HepG2 (cell line): ENCODE measurements around the gene TRMT10C. TPM values are rescaled to one million over a fixed set of nuclear protein-coding genes. Genes with fewer than 3 reads are reported as not detected.

Experiments used
- CEBPZ ChIP-seq: IDR thresholded peaks from 2 replicates; pipeline ENCODE4 v1.6.1; 2012; ENCODE audit warnings: low read length, improper control_type of control experiment
- SNAPC4 ChIP-seq: sonication (generic); formaldehyde crosslinking; IDR thresholded peaks from 2 replicates; pipeline ENCODE4 v1.4.0; 2020; ENCODE audit warnings: mild to moderate bottlenecking, missing genetic modification reagents
- THAP7 ChIP-seq: sonication (generic); formaldehyde crosslinking; IDR thresholded peaks from 2 replicates; pipeline ENCODE4 v1.8.1; 2023; ENCODE audit warnings: mild to moderate bottlenecking, missing genetic modification reagents
- ZFP37 ChIP-seq: sonication (generic); formaldehyde crosslinking; IDR thresholded peaks from 2 replicates; pipeline ENCODE4 v1.4.0; 2020; ENCODE audit warnings: missing genetic modification reagents, borderline replicate concordance
- ZMYM2 ChIP-seq: sonication (generic); formaldehyde crosslinking; IDR thresholded peaks from 2 replicates; pipeline ENCODE4 v1.8.0; 2022; ENCODE audit warnings: mild to moderate bottlenecking, missing genetic modification reagents
- ZNF761 ChIP-seq: sonication (generic); formaldehyde crosslinking; conservative IDR thresholded peaks from 2 replicates; pipeline ENCODE4 v1.4.0; 2020; ENCODE audit warnings: mild to moderate bottlenecking, missing genetic modification reagents
- polyA plus RNA-seq, 8 experiments: library from polyadenylated mRNA; depleted of rRNA in 3 of 8; stranded (reverse) in 7 of 8; unstranded in 1 of 8; fragments of >200 nt; fragmentation: Illumina TruSeq in 4 of 8; extraction: Trizol in 4 of 8; gene quantifications; 2 replicates each; pipeline versions ENCODE4 v1.2.1 to v1.2.3, GENCODE V29; 2011 to 2016; ENCODE audit warnings: low read depth in 4 of 8, missing spikeins in 1 of 8, mixed read lengths in 1 of 8; ENCODE audit not compliant: insufficient read depth in 1 of 8
- total RNA-seq, 5 experiments: library from RNA; depleted of rRNA; stranded (reverse); fragments of >200 nt; fragmentation: Illumina TruSeq; extraction: Trizol; gene quantifications; 2 replicates each; pipeline ENCODE4 v1.2.3, GENCODE V29; 2016; ENCODE audit warnings: low read depth in 1 of 5
- TF ChIP-seq, protein P1 (sequence below): sonication (generic); formaldehyde crosslinking; IDR thresholded peaks from 2 replicates; pipeline ENCODE4 v1.8.0; 2022; ENCODE audit warnings: missing genetic modification reagents, mild to moderate bottlenecking, borderline replicate concordance
- TF ChIP-seq, protein P2 (sequence below): sonication (generic); formaldehyde crosslinking; IDR thresholded peaks from 2 replicates; pipeline ENCODE4 v1.9.0; 2021; ENCODE audit warnings: mild to moderate bottlenecking, missing genetic modification reagents

Gene TRMT10C
- total and polyA plus RNA-seq, 2 of the 13 experiments (the other 11 are each of a cell fraction or from before 2014, with no cell fraction given) = 10.8 to 39.2 TPM

GRCh38 chr3:101573449-101574387 lies 12.1 kb downstream of the TRMT10C start, which contains the start of gene PCNP (continued):
- TF ChIP-seq THAP7 (CRISPR knock-in tag) = peak; percentile 10; the same call in 1 of the 2 replicates
- TF ChIP-seq, protein P1, sequence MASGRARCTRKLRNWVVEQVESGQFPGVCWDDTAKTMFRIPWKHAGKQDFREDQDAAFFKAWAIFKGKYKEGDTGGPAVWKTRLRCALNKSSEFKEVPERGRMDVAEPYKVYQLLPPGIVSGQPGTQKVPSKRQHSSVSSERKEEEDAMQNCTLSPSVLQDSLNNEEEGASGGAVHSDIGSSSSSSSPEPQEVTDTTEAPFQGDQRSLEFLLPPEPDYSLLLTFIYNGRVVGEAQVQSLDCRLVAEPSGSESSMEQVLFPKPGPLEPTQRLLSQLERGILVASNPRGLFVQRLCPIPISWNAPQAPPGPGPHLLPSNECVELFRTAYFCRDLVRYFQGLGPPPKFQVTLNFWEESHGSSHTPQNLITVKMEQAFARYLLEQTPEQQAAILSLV (CRISPR knock-in tag) = 0 out of 2 replicates have a peak, but pooled peaks have one; percentile 54
- TF ChIP-seq, protein P2, sequence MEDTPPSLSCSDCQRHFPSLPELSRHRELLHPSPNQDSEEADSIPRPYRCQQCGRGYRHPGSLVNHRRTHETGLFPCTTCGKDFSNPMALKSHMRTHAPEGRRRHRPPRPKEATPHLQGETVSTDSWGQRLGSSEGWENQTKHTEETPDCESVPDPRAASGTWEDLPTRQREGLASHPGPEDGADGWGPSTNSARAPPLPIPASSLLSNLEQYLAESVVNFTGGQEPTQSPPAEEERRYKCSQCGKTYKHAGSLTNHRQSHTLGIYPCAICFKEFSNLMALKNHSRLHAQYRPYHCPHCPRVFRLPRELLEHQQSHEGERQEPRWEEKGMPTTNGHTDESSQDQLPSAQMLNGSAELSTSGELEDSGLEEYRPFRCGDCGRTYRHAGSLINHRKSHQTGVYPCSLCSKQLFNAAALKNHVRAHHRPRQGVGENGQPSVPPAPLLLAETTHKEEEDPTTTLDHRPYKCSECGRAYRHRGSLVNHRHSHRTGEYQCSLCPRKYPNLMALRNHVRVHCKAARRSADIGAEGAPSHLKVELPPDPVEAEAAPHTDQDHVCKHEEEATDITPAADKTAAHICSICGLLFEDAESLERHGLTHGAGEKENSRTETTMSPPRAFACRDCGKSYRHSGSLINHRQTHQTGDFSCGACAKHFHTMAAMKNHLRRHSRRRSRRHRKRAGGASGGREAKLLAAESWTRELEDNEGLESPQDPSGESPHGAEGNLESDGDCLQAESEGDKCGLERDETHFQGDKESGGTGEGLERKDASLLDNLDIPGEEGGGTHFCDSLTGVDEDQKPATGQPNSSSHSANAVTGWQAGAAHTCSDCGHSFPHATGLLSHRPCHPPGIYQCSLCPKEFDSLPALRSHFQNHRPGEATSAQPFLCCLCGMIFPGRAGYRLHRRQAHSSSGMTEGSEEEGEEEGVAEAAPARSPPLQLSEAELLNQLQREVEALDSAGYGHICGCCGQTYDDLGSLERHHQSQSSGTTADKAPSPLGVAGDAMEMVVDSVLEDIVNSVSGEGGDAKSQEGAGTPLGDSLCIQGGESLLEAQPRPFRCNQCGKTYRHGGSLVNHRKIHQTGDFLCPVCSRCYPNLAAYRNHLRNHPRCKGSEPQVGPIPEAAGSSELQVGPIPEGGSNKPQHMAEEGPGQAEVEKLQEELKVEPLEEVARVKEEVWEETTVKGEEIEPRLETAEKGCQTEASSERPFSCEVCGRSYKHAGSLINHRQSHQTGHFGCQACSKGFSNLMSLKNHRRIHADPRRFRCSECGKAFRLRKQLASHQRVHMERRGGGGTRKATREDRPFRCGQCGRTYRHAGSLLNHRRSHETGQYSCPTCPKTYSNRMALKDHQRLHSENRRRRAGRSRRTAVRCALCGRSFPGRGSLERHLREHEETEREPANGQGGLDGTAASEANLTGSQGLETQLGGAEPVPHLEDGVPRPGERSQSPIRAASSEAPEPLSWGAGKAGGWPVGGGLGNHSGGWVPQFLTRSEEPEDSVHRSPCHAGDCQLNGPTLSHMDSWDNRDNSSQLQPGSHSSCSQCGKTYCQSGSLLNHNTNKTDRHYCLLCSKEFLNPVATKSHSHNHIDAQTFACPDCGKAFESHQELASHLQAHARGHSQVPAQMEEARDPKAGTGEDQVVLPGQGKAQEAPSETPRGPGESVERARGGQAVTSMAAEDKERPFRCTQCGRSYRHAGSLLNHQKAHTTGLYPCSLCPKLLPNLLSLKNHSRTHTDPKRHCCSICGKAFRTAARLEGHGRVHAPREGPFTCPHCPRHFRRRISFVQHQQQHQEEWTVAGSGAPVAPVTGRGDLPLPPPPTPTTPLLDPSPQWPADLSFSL (CRISPR knock-in tag) = no peak
- TF ChIP-seq ZMYM2 (CRISPR knock-in tag) = no peak
- TF ChIP-seq CEBPZ = no peak
- TF ChIP-seq ZNF761 (CRISPR knock-in tag) = 0 out of 2 replicates have a peak, but pooled peaks have one; percentile 21
- TF ChIP-seq ZFP37 (CRISPR knock-in tag) = 0 out of 2 replicates have a peak, but pooled peaks have one; percentile 11
- peak; percentile 94 for TF ChIP-seq SNAPC4 (CRISPR knock-in tag)
